K562 (cell line): ENCODE measurements around the gene SMG1. TPM values are rescaled to one million over a fixed set of nuclear protein-coding genes. Genes with fewer than 3 reads are reported as not detected.
"Not testable (repeated sequence)": the region's sequence is repeated elsewhere in the genome, so short reads cannot be mapped to it uniquely, and the experiment has no call there.

ENCODE experiments used
- ATAC-seq: fragments of 200-7000 bp; cut with Tn5 transposase; 3 replicates; pipeline ENCODE4 v1.9.1; 2020; ENCODE audit warnings: moderate library complexity
- BruUV-seq: library from RNA; stranded (reverse); fragments of 400-500 nt; replicated peaks from 2 replicates; lab custom pipeline; 2021; lab: Mats Ljungman, UMichigan
- CTCF ChIA-PET: fragments of 300-600 bp; formaldehyde crosslinking; extraction: SDS; loops from one replicate; lab custom pipeline; 2021; ENCODE audit warnings: low intra/inter-chr PET ratio; lab: Yijun Ruan, JAX
- POLR2A ChIA-PET: fragments of 300-600, 350-650 bp; sonication (Branson Sonifier 250); formaldehyde crosslinking; extraction: SDS; loops from one replicate; lab custom pipeline; 2021; ENCODE audit warnings: antibody characterized with exemption, inconsistent platforms; lab: Yijun Ruan, JAX
- DNase-seq, 4 experiments: peaks; one replicate each; pipeline versions ENCODE4 v3.0.0 to v3.0.0-alpha.2; 2011 to 2018; ENCODE audit warnings: low spot score in 3 of 4, mixed read lengths in 3 of 4; ENCODE audit errors: extremely low read depth in 1 of 4
- FAIRE-seq: peaks from 2 replicates; lab custom pipeline; 2011; peaks lifted over from hg19 to GRCh38; lab: Jason Lieb, UNC
- H2AFZ ChIP-seq: 2 replicates; pipeline ENCODE4 v1.6.0; 2011; ENCODE audit warnings: low read depth, low read length, control low read depth, inconsistent platforms
- H3K27ac ChIP-seq: fragments of 200-600 bp; 3 replicates; pipeline ENCODE4 v1.8.0; 2011; ENCODE audit warnings: low read depth, mild to moderate bottlenecking, control low read depth, inconsistent platforms, low read length, moderate library complexity, mixed read lengths; ENCODE audit errors: extremely low read depth
- H3K27me3 ChIP-seq, 2 experiments: fragments of 300-600 bp in 1 of 2; 2 replicates in 1 of 2; 3 replicates in 1 of 2; pipeline versions ENCODE4 v1.6.0 to v1.8.0; 2011; ENCODE audit warnings: inconsistent platforms in 2 of 2, low read length in 2 of 2, mild to moderate bottlenecking in 1 of 2, mixed read lengths in 1 of 2, moderate library complexity in 1 of 2; ENCODE audit not compliant: control insufficient read depth in 2 of 2, insufficient read depth in 2 of 2
- H3K36me3 ChIP-seq: fragments of 300-600 bp; 3 replicates; pipeline ENCODE4 v1.8.0; 2011; ENCODE audit warnings: mild to moderate bottlenecking, low read length, inconsistent platforms; ENCODE audit not compliant: control insufficient read depth, insufficient read depth
- H3K4me1 ChIP-seq, 2 experiments: fragments of 200-600 bp in 1 of 2; replicated peaks in 1 of 2; 2 replicates in 1 of 2; 3 replicates in 1 of 2; pipeline versions ENCODE4 v1.5.1 to v1.8.0; 2011; ENCODE audit warnings: inconsistent platforms in 2 of 2, low read length in 2 of 2, mild to moderate bottlenecking in 1 of 2, mixed read lengths in 1 of 2, moderate library complexity in 1 of 2; ENCODE audit not compliant: control insufficient read depth in 2 of 2, insufficient read depth in 2 of 2
- H3K4me2 ChIP-seq: 2 replicates; pipeline ENCODE4 v1.6.1; 2011; ENCODE audit warnings: low read length, control low read depth, inconsistent platforms, mixed read lengths; ENCODE audit not compliant: insufficient read depth
- H3K4me3 ChIP-seq: fragments of 200-600 bp; sonication (generic), shearing (Covaris generic); 2 replicates; pipeline ENCODE4 v1.5.1; 2016; ENCODE audit warnings: control low read depth, inconsistent platforms
- H3K79me2 ChIP-seq: fragments of 200-600 bp; 3 replicates; pipeline ENCODE4 v1.8.0; 2011; ENCODE audit warnings: low read length, inconsistent platforms; ENCODE audit not compliant: control insufficient read depth, insufficient read depth
- H3K9ac ChIP-seq, 2 experiments: 2 replicates each; pipeline versions ENCODE4 v1.6.0 to v1.6.1; 2011; ENCODE audit warnings: low read depth in 2 of 2, low read length in 2 of 2, control low read depth in 1 of 2, inconsistent platforms in 1 of 2, mild to moderate bottlenecking in 1 of 2, mixed read lengths in 1 of 2; ENCODE audit not compliant: insufficient read depth in 1 of 2
- H3K9me1 ChIP-seq: one replicate; pipeline ENCODE4 v1.6.0; 2011; ENCODE audit warnings: inconsistent platforms, mild to moderate bottlenecking, low read length, moderate library complexity; ENCODE audit not compliant: control insufficient read depth, insufficient read depth
- H3K9me3 ChIP-seq: replicated peaks from 2 replicates; pipeline ENCODE4 v1.5.1; 2011; ENCODE audit warnings: low read depth, low read length, inconsistent platforms; ENCODE audit not compliant: control insufficient read depth, insufficient read depth
- H4K20me1 ChIP-seq: replicated peaks from 2 replicates; pipeline ENCODE4 v1.6.1; 2011; ENCODE audit warnings: low read length, inconsistent platforms, mixed read lengths; ENCODE audit not compliant: control insufficient read depth, insufficient read depth
- WGBS: fragments of 100-300 bp; shearing (Covaris generic); methylation state at CpG from one replicate; pipeline ENCODE4 v1.1.6; 2016; ENCODE audit warnings: low coverage, mixed read lengths; ENCODE audit not compliant: insufficient coverage; ENCODE audit errors: missing lambda C conversion rate; 5-methylcytosine and 5-hydroxymethylcytosine counted together
- in situ Hi-C: fragments of 300-500 bp; cut with MboI; formaldehyde crosslinking; loops from 4 replicates; pipeline ENCODE4 v1.15.0; 2018; ENCODE audit warnings: inconsistent platforms, mixed read lengths
- intact Hi-C: fragments of 100-400 bp; cut with micrococcal nuclease; formaldehyde crosslinking; loops from 2 replicates; pipeline ENCODE4 v1.14.2; 2022
- polyA plus RNA-seq, 8 experiments: library from polyadenylated mRNA; depleted of rRNA in 4 of 8; stranded (reverse) in 5 of 8; unstranded in 3 of 8; fragments of >200 nt; fragmentation: Nextera tagmentation in 2 of 8; fragmentation: Illumina TruSeq in 1 of 8; extraction: Ambion mirVana in 2 of 8; extraction: Trizol in 1 of 8; gene quantifications; 2 replicates each; pipeline versions ENCODE4 v1.2.1 to v1.2.3, GENCODE V29; 2011 to 2014; ENCODE audit warnings: inconsistent platforms in 1 of 8, missing spikeins in 1 of 8
- total RNA-seq, 7 experiments: library from RNA; depleted of rRNA in 6 of 7; stranded (reverse); fragments of >200 nt in 6 of 7; fragmentation: Illumina TruSeq in 2 of 7; extraction: Trizol in 2 of 7; gene quantifications; 2 replicates each; pipeline versions ENCODE4 v1.2.1 to v1.2.3, GENCODE V29; 2011 to 2021; ENCODE audit warnings: low replicate concordance in 1 of 7
- TF ChIP-seq, protein P1 (sequence below), 3 experiments: IDR thresholded peaks in 2 of 3; conservative IDR thresholded peaks in 1 of 3; 2 replicates each; pipeline ENCODE4 v1.5.1; 2011 to 2012; ENCODE audit warnings: low read length in 3 of 3, mild to moderate bottlenecking in 3 of 3, control low read depth in 2 of 3, improper control_type of control experiment in 1 of 3, inconsistent platforms in 1 of 3, low read depth in 1 of 3, mixed read lengths in 1 of 3, moderate library complexity in 1 of 3; ENCODE audit not compliant: insufficient read depth in 2 of 3

Gene SMG1
- total and polyA plus RNA-seq, 9 of the 15 experiments (the other 6 are each of a cell fraction or from before 2014, with no cell fraction given): 3.4 to 54.8 (median 32.0) TPM

DNA sequence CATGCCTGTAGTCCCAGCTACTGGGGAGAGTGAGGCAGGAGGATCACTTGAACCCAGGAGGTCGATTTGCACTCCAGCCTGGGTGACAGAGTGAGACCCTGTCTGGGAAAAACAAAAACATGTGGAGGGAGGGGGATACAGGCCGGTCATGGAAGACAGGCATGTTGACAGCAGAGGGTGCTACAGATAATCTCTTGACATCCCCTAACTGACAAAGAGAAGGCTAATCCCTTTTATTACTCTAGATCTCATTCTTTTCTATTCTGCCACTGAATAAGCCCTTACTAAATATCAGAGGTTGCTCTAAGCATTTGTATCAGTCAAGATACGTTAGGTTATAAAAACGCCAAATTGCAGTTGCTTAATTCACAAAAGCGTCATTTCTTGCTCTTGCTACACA lies 149.9 kb downstream of the SMG1 start:
- H3K27ac ChIP-seq, H3K27me3 ChIP-seq, H4K20me1 ChIP-seq, FAIRE-seq, DNase-seq, H2AFZ ChIP-seq, H3K79me2 ChIP-seq, in situ Hi-C loops, H3K4me3 ChIP-seq, intact Hi-C loops, H3K36me3 ChIP-seq, H3K9me3 ChIP-seq, H3K4me2 ChIP-seq, BruUV-seq, CTCF ChIA-PET, H3K9ac ChIP-seq, H3K9me1 ChIP-seq, H3K4me1 ChIP-seq: not testable (repeated sequence)
- 40% methylated on average over 5 of the region's 5 CpGs for WGBS
- POLR2A ChIA-PET: interaction anchor here (1.4 kb wide), 1 partner anchor 14 kb away, joined by 4 read pairs; the partner anchor contains the start of gene RPS15A
- TF ChIP-seq, protein P1, sequence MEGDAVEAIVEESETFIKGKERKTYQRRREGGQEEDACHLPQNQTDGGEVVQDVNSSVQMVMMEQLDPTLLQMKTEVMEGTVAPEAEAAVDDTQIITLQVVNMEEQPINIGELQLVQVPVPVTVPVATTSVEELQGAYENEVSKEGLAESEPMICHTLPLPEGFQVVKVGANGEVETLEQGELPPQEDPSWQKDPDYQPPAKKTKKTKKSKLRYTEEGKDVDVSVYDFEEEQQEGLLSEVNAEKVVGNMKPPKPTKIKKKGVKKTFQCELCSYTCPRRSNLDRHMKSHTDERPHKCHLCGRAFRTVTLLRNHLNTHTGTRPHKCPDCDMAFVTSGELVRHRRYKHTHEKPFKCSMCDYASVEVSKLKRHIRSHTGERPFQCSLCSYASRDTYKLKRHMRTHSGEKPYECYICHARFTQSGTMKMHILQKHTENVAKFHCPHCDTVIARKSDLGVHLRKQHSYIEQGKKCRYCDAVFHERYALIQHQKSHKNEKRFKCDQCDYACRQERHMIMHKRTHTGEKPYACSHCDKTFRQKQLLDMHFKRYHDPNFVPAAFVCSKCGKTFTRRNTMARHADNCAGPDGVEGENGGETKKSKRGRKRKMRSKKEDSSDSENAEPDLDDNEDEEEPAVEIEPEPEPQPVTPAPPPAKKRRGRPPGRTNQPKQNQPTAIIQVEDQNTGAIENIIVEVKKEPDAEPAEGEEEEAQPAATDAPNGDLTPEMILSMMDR (IDR thresholded peaks at IDR 0.05 in 2 of 3, conservative IDR thresholded peaks at IDR 0.05 in 1 of 3; ENCODE audit: insufficient read depth in 2 of 3, low read depth in 1 of 3, low read length in 3 of 3): 0 out of 6 replicates have a peak, but pooled peaks of 1 of the 3 experiments have one; percentile 14
- peak; percentile 62 for ATAC-seq

DNA sequence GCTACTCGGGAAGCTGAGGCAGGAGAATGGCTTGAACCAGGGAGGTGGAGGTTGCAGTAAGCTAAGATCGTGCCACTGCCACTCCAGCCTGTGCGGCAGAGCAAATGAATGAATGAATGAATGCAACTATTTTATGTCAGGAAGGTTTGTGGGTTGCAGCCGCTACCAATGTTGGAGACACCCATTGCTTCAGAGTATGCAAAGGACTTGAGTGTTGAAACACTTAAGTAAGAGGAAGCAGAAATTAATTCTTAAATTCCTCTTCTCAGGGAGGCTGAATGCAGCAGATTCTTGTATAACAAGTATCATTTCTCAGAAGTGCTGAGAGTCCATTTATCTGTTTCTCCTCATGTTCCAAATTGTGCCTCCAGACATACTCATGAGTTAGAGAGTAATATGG lies 151.6 kb downstream of the SMG1 start:
- H3K9me3 ChIP-seq, FAIRE-seq, H3K4me1 ChIP-seq, H3K36me3 ChIP-seq, intact Hi-C loops, ATAC-seq, H4K20me1 ChIP-seq, H3K9me1 ChIP-seq, H2AFZ ChIP-seq, BruUV-seq, CTCF ChIA-PET, in situ Hi-C loops, H3K27me3 ChIP-seq, H3K79me2 ChIP-seq, H3K27ac ChIP-seq, H3K9ac ChIP-seq, H3K4me2 ChIP-seq, H3K4me3 ChIP-seq, DNase-seq: not testable (repeated sequence)
- POLR2A ChIA-PET: interaction anchor here (1.4 kb wide), 1 partner anchor 16 kb away, joined by 4 read pairs; the partner anchor contains the start of gene RPS15A
- WGBS: 80% methylated on average over 4 of the region's 4 CpGs

DNA sequence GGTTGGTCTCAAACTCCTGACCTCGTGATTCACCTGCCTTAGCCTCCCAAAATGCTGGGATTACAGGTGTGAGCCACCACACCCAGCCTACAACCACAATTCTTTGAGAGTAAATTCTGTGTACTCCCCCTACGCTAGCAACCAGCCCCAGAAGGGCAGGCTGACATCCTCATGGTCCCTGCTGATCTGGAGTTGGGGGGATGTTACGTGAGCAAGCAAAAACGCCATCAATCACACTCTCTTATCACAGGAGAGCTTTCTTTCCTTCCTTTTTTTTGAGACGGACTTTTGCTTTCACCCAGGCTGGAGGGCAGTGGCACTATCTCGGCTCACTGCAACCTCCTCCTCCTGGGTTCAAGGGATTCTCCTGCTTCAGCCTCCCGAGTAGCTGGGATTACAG lies 154.0 kb downstream of the SMG1 start:
- H3K79me2 ChIP-seq, CTCF ChIA-PET, ATAC-seq, DNase-seq, H4K20me1 ChIP-seq, in situ Hi-C loops, BruUV-seq, FAIRE-seq, H3K27ac ChIP-seq, intact Hi-C loops, H3K4me3 ChIP-seq, H3K27me3 ChIP-seq, H3K9ac ChIP-seq, H3K4me2 ChIP-seq, H3K9me1 ChIP-seq, H2AFZ ChIP-seq, H3K9me3 ChIP-seq, H3K36me3 ChIP-seq, H3K4me1 ChIP-seq: not testable (repeated sequence)
- POLR2A ChIA-PET: interaction anchor here (0.7 to 1.5 kb wide), 3 partner anchors 12 to 18 kb away, joined by 3 to 7 read pairs (median 4); partner anchors contain the start of gene RPS15A
- 27% methylated on average over 6 of the region's 7 CpGs for WGBS
